GM21619 (cell line): ENCODE results near the gene DNAAF6.
"Not testable (repeated sequence)": the region's sequence is repeated elsewhere in the genome, so short reads cannot be mapped to it uniquely, and the experiment has no call there.

Experiments
- ATAC-seq: cut with Tn5 transposase; IDR thresholded peaks from one replicate; pipeline ENCODE4 v1.9.1; 2021; ENCODE audit not compliant: unreplicated experiment

DNAAF6 gene

GRCh38 chrX:107205770-107206696, at the start of gene DNAAF6, which contains the start of gene NUP62CL:
TSS of gene DNAAF6 (plus strand) at chrX:107206611. CDS start at chrX:107212876, 6,265 bp downstream.
TSS of gene NUP62CL (minus strand) at chrX:107206433. CDS start at chrX:107175146, 31,287 bp downstream.
- ATAC-seq, result peak; percentile 96

DNA sequence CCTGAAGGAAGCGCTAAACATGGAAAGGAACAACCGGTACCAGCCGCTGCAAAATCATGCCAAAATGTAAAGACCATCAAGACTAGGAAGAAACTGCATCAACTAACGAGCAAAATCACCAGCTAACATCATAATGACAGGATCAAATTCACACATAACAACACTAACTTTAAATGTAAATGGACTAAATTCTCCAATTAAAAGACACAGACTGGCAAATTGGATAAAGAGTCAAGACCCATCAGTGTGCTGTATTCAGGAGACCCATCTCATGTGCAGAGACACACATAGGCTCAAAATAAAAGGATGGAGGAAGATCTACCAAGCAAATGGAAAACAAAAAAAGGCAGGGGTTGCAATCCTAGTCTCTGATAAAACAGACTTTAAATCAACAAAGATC, 48.8 kb upstream of the DNAAF6 start:
- ATAC-seq, result not testable (repeated sequence)

- no peak for ATAC-seq
These were observed 39.1 kb upstream of the DNAAF6 start for GRCh38 chrX:107167163-107167921.

DNA sequence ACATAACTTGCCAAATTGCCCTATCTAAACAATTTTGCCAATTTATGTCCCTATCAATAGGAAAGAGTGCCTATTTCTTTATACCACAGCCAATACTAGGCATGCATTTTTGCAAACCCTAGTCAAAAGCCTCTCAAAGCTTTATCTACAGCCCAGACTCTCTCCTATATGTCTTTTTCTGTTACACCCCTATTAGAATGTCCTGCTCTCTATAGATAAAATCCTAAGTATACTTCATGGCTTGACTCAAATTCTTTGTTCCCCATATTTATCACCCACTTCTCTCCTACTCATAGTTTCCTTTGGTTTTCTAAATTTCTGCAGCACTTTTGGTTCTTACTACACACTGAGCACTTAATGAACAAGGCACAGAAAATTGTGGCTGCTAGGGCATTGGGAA, 38.2 kb upstream of the DNAAF6 start:
- ATAC-seq, result no peak

DNA sequence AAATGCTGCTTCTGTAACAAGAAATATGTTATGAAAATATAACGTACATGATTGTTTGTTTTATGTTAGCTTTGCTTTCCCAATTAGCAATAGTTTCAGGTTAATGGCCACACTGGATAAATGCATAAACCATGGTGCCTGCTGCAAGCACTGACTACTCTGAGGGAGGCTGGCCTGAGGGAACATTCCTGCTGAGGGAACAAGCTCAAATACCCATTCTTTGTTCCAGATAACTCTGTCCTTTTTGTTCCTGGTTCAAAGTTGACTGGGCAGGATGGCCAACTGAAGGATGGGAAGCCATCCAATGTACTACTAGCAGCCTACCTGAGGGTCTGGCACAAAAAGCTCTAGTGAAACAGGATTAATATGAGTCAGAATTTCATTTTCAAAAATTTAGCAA, 37.7 kb upstream of the DNAAF6 start:
- ATAC-seq, result no peak

DNA sequence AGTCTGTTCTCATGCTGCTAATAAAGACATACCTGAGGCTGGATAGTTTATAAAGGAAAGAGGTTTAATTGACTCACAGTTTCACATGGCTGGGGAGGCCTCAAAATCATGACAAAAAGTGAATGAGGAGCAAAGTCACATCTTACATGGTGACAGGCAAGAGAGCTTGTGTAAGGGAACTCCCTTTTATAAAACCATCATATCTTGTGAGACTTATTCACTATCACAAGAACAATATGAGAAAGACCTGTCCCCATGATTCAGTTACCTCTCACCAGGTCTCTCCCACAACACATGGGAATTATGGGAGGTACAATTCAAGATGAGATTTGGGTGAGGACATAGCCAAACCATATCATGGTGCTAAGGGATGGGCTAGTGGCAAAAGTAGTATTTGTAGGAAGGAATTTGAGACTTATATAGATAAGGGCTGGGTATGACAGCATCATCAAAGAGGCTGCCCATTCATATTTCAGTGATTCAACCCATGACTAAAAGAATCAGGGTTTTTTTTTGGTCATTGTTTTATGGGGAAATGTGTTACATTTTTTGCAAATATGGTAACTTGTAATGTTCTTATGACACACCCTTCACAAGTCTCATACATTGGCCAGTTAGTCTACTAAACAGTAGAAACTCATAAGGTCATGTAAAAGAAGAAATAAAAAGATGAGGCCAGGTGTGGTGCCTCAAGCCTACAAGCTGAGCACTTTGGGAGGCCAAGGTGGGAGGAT, 34.9 kb upstream of the DNAAF6 start:
- ATAC-seq, result no peak

DNA sequence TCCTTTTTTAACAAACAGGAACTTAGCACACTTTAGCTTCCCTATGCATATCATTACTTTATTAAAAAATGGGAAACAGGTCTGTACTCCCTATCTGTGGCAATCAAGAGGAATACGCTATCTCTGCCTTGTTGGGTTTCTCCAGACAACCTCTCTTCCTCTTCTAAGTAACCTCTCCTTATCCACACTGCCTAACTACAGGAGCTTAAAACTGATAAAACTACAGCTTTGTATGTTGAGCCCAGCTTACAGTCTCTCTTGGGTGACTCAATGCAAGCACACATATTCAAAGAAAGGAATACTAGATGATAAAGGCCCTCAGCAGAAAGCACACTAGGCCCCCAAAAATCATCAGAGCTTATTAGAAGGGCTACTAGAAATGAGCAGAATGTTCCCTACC, 9.1 kb upstream of the DNAAF6 start:
- no peak for ATAC-seq

GRCh38 chrX:107198074-107198473, 8.3 kb upstream of the DNAAF6 start:
- not testable (repeated sequence) for ATAC-seq

DNA sequence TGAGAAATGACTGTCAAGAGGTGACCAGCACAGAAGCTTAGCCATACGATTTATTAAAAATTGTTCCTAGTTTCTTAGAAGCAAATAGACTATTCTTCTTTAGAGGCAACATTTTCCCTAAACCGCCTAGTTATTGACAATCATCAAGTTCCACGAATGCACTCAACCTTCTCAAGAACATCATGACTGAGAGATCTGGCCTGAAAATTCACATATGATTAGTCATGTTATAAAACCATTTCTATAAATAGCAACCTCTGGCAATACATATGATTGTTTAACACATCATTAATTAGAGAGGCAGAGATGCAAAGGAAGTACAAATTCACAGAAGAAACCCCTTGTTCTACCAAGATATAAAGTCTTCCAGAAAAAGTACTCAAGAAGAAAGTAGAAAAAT, 6.9 kb upstream of the DNAAF6 start:
- no peak for ATAC-seq

GRCh38 chrX:107204068-107204605, 2.3 kb upstream of the DNAAF6 start:
- no peak for ATAC-seq

GRCh38 chrX:107206697-107207065, 270 bp downstream of the DNAAF6 start:
- ATAC-seq, result no peak

DNA sequence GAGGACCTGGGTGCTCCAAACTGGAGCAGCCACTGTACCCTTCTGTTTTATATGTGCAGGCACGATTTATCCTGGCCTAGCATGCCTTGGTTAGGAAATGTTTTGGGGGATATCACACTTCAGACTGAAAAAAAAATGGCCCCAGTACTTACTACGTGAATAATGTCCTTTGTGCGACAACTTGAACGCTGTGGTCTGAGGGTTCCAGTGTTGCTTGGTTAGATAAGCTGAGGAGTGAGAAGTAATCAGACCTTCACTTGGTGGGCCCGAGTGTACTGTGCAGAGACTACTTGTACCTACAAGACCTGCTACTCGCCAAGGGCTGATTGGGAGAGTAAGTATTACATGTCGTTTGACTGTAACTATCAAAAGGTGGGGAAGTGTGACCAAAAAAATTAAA, 678 bp downstream of the DNAAF6 start:
- ATAC-seq, result no peak

DNA sequence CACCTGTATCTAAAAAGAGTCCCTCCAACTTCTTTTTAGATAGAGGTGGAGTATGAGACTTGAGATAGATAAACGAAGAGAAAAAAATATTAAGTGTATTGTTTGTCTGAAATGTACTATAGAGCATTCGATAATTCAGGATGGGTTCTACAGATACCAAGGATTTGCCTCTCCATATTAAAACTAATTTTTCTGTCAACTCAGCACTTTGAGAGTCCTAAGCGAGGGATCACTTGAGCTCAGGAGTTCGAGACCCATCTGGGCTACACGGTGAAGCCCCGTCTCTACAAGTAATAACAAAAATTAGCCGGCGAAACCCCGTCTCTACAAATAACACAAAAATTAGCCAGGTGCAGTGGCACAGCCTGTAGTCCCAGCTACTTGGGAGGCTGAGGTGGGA, 1.5 kb downstream of the DNAAF6 start:
- ATAC-seq, result no peak

DNA sequence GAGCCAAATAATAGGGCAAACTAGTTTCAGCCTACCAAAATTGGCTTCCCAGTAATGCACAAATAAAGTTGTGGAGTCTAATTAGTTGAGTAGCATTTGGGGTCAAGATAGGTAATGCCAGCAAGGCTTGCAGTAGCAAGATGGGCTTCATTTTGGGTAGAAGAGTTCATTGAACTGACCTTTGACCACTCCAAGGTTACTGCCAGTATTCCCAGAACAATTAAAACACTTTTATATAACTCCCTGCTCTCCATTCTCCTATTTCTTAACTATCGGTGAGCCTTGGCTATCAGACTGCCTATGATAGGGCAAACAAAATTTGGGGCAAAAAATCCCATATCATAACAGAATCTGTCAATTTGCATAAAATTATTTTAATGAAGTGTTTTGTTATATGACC, 7.1 kb downstream of the DNAAF6 start:
- ATAC-seq, result no peak

- ATAC-seq, result no peak
These were observed 20.3 kb downstream of the DNAAF6 start for GRCh38 chrX:107226757-107227156.

GRCh38 chrX:107227780-107228485, 21.5 kb downstream of the DNAAF6 start:
- ATAC-seq, result no peak

- no peak for ATAC-seq
These were observed 22.0 kb downstream of the DNAAF6 start for GRCh38 chrX:107228486-107228819.

DNA sequence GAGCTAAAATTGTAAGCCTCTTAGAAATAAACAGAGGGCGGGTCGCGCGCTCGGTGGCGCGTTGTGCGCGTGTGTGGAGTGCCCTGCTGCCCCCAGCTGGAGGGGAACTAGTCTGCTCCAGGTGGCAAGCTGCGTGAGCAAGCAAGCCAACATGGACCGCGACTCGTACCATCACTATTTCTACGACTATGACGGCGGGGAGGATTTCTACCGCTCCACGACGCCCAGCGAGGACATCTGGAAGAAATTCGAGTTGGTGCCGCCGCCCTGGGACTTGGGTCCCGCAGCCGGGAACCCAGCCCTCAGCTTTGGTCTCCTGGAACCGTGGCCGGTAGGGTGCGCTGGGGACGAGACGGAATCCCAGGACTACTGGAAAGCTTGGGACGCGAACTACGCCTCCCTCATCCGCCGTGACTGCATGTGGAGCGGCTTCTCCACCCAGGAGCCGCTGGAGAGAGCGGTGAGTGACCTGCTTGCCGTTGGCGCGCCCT, 66.1 kb downstream of the DNAAF6 start:
- ATAC-seq, result no peak

DNA sequence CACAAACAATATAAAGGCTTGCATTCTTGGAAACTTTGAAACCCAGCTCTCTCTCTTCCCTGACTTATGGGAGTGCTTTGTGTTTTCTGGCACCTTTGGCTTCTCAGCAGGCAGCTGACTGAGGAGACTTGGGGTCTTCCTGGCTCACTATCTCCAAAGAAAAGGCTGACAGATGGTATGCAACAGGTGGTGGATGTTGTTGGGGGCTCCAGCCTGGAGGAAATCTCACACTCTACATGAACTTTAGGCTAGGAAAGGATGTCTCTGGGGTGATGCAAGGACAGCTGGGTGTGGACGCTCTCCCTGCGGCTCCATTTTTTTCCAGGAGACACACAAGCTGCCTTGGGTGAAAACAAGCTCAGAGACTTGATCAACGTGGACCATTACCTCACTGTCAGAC, 67.4 kb downstream of the DNAAF6 start:
- ATAC-seq, result no peak

GRCh38 chrX:107288676-107289075, 82.3 kb downstream of the DNAAF6 start:
- no peak for ATAC-seq
